Left ventricle myocardium superior (tissue), 1 donor: ENCODE results near the gene PYGM. TPM values are rescaled to one million over a fixed set of nuclear protein-coding genes. Genes with fewer than 3 reads are reported as not detected.

Experiments used
- ATAC-seq: fragments of 200-7000 bp; cut with Tn5 transposase; one replicate; pipeline ENCODE4 v1.9.1; 2020; ENCODE audit warnings: mild to moderate bottlenecking, moderate library complexity
- DNase-seq: peaks from one replicate; pipeline ENCODE4 v3.0.0-alpha.2; 2020
- intact Hi-C: fragments of 100-400 bp; cut with micrococcal nuclease; formaldehyde crosslinking; loops from one replicate; pipeline ENCODE4 v1.11.0; 2022
- total RNA-seq: library from RNA; stranded (reverse); fragmentation: NEBNext Ultra II Directional; extraction: Animal tissue kit (Norgen Biotek cat#: 25700); gene quantifications from one replicate; pipeline ENCODE4 v1.2.1, GENCODE V29; 2021
- donor health status: DM: no; HTN: yes; CAD: no; lungs with severe emphysema.

PYGM gene
- total RNA-seq, 1 donor from 2014 or later: 175 TPM

DNA sequence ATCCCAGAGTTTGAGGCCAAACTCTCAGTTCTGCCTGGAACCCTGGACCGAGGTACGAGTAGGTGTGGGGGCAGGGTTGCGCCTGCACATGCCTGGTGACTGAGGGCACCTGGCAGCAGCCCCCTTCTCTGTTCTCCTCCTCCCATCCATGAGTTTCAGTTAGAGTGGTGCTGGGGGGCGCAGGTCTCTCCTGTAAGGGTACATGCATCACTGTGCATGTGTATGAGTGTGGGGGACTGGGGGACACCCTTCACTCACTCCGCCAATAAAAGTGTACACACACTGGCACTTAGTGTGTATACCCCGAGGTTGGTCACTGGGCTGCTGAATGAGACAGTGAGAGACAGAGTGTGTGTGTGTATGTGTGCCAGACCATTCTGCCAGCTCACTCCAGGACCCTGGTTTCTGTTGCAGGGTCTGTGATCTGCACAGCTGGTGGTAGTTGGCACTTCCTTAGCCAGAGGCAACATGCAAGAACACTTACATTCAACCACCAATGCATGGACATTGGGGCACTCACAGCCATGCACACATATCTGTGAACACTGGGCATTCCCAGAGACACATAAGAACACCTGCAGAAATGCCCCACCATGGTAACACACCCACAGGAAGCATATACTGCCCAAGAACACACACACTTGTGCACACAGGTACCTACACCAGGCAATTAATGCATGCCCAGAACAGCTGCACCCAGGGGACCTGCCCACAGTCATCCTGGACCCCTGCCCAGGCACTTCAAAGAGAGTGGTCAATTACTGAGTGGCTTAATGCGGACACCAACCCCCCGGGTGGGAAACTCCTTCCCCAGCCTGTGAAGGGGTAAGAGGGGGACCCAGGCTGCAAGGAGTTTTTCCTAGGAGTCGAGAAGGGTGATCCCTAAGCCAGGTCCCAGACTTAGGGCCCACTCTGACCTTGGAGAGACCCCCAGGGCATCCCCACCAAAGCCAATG, 35.6 kb downstream of the PYGM start:
- DNase-seq: no peak
- no peak for ATAC-seq
- intact Hi-C loops: no loop called here

GRCh38 chr11:64723117-64723906, 36.5 kb downstream of the PYGM start, which contains the start of gene NRXN2:
TSS of gene NRXN2 (minus strand) at chr11:64723197. CDS start at chr11:64713699, 9,498 bp downstream.
- DNase-seq (peak; percentile 92), ATAC-seq (peak; percentile 99)
- intact Hi-C loops: no loop called here

DNA sequence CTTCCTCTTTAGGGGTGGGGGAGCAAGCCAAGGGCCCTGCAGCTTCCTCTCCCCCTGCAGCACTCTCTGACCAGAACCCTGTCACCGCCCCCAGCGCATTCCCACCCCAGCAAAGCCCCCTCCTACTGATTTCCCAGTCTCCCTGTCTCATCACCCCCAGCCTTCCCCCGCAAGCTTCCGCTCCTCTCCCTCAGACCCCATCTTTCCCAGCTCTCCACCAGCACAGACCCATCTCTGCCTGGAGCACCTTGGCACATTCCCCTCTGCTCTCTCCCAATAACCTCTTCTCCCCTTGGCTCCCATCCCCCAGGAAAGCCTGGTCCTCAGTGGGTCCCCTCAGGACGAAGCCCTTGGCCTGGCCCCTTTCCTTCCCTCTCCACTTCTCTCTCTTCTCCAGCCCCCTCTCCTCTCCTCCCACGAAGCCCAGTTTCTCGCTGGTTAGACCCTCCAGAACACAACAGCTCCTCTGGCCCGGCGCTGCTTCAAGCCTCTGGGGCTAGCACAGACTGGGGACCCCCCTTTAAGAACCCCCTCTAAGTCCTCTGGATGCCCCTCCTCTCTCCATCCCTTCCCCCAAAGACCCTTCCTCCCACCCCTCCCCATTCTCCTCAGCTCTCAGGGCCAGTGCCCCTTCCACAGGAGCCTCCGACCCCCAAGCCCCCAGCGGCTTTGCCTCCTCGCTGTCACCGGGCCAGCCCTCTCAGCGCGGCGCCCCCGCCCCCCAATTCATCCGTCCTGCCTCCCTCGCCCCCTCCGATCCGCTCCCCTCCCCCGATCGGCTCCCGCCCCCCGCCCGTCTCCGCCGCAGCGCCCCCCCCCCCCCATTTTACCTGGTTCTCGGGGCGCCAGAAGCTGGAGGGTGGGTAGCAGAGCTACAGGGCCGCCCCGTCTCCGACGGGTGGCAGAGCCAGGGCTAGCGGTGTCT, 37.4 kb downstream of the PYGM start:
- DNase-seq (no peak), ATAC-seq (no peak)
- intact Hi-C loops: no loop called here

DNA sequence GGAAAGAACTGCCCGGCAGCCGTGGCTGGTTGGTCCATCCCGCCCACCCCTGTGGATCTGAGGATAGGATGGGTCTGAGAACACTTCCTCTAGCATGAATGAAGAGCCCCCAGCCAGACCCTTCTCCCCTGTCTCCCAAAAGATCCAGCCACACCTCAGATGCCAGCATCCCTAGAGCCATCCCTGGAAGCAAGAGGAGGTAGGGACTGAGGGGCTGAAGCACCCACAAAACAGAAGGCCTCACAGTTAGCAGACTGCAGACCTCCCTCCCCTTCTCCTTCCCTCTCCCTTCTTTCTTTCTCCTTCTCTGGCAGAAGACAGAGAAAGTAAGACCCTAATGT, 38.4 kb downstream of the PYGM start:
- ATAC-seq (no peak), DNase-seq (no peak)
- intact Hi-C loops: no loop called here

DNA sequence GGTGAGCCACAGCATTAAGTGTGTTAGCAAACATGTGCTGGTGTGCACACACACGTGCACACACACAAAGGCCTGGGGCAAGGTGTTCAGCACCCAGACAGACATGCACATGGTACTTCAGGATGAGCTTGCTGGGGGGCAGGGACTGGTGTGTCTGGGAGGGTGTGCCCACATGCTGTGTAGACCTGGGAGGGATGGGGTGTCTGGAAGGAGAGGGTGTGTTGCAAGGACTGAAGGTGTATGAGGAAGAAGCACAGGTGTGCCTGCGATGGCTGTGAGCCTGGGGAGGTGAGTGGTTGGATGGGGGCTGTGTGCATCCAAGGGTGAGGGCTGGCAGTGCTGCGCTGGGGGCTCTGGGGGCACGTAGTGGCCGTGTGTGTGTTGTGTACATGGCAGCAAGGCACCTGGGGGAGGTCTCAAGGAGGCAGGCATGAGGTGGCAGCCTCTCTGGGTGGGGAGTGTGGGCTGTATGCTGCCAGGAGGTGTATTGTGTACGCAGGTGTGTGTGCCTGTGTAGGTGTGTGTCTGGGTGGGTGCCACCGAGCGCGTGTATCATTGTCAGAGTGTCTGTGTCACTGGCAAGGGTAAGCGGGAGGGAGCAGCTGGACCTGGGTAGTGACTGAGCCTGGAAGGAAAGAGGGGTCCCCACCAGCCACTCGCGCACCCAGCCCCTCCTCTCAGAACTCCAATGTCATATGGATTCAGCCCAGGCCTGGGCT, 39.0 kb downstream of the PYGM start:
- ATAC-seq: no peak

DNA sequence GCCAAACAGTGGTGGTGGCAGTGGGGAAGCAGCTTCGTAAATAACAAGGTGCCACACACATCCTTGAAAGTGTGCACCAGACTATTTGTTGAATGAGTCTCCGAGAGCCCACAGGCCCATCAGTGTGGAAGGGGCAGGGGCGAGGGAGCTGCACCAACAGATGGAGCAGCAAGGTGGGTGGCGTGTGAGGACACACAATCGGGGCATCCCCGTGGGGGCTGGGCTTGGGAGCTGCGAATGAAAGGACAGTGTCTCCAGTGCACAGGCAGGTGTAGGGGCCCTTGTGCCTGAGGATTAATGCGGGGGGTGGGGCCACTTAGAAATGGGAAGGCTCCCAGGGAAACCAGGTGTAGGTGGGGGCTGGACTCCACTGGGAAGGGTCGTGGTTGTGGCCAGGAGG, 39.6 kb downstream of the PYGM start:
- DNase-seq: no peak
- ATAC-seq: no peak
- intact Hi-C loops: no loop called here

More for the DNA sequence above, 39.0 kb downstream of the PYGM start:
- no peak for DNase-seq
- intact Hi-C loops: no loop called here

GRCh38 chr11:64719406-64719805, 40.4 kb downstream of the PYGM start:
- no peak for DNase-seq
- ATAC-seq: no peak
- intact Hi-C loops: no loop called here

DNA sequence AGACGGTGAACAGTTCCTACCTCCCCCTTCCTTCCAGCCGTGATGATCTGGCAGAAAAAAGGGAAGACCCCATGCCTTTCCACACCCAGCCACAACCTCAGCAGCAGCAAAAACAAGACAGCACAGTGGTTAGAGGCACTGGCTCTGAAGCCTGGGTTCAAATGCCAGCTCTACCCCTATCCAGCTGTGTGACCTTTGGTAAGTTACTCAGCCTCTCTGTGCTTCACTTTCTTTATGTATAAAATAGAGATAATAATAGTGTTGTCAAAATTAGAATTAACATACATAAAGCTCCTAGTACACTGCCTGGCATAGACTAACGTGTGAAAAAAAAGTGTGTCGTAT, 41.0 kb downstream of the PYGM start:
- ATAC-seq: no peak
- no peak for DNase-seq
- intact Hi-C loops: no loop called here

DNA sequence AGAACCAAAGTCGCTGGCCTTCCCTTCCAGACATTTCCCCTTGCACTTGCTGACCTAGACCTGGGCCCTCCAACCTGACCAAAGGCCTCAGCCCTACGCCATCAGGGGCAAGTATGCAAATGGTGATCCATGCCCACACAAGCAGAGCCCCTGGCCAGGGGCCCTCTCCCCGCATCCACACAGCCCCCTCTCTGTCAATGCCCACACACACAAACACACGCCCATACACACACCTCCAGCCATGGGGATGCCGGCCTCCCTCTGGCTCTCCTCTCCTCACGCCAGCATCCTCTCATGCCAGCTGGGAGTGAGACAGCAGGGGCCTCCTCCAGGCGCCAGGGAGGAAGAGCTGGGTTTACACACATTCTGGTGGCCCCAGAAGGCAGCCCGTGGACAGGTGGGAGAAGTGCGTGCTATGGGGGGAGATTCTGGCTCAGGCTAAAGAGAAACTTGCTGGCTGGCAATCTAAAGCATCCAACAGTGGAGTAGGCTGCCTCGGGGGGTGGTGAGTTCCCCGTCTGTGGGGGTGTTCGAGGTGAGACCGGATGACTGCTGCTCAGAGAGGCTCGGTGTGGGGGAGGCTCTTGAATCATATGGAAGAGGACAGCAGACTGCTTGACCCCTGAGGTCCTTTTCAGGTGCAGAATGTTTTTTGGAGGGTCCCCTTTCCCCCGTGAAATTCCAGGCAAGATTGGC, 41.5 kb downstream of the PYGM start:
- intact Hi-C loops: no loop called here
- ATAC-seq (no peak), DNase-seq (no peak)

DNA sequence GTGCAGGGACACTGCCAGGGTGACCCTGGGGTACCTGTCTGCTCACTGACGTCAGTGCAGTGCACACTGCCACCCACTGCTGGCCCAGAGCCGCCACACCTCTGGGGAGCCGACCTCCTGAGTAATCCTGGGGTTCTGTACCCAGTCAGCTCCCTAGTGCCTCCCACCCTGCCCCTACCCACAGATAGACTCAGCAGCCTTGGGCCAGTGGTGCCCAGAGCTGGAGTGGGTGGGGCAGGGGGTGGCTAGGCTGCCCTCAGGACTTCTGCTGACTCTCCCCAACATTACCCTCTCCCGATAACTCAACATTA, 42.6 kb downstream of the PYGM start:
- DNase-seq: no peak
- intact Hi-C loops: no loop called here
- no peak for ATAC-seq

DNA sequence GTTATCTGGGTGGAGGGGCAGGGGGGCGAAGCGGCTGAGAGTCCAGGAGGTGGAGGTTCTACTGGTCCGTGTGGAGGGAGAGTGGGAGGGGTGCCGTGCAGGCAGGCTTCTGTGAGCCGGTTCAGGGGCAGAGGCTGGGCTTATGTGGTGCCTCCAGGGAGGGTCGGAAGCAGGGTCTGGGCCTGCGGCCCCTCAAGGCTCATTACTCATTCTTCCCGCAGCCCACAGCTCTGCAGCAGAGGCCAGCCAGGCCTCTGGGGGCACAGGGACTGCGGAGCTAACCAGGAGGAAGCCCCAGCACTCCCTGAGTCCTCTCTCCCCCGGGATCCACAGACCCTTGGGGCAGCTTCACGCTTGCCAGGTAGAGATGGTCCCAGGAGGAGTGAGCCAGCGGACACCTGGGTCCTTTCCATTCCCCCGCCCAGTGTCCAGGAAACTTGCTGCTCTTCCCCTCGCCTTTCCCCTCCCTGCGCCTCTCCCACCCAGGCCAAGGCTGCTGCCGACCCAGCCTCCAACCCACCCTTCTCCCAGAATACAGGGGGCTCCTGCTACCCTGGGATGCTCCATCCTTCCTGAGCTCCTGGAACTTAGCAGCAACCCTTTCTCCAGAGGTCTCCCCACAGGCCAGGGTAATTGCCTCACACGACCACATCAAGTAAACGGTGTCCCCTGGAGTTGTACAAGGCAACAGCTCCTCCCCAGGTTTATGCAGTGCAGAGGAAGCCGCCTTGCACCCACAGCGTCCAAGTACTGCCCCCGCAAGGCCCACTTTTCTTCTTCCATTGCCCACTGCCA, 43.1 kb downstream of the PYGM start:
- ATAC-seq (no peak), DNase-seq (no peak)
- intact Hi-C loops: no loop called here

DNA sequence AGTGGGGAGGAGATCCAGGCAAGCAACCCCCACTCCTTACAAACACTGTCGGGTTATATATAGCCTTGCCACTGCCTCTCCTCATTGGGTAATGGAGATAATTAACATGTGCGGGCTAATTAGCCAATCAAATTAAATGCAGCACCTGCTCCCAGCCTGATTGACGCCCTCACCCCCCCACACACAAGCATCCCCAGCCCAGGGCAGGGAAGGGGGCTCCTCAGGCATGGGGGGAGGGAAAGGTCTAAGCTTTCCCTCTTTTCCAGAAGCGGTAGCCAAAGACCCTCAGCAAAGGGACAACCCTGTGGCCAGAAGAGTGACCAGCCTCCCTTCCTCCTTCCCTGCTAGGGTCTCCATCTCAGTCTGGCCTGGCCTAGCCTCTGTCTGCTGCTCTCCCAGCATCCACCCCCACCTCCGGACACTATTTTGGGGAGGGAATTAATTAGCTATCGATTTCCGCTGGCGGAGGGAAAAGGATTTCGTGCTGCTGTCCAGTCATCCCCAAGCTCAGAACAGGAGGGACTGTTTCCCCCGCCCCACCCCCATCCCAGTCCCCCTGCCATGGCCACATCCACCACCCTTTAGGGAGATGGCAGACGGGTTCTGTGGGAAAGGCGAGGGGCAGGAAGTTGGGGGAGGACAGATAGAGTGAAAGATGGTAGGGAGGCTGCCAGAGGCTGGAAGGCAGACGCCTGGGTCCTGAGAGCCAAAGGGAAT, 43.9 kb downstream of the PYGM start:
- intact Hi-C loops: no loop called here
- ATAC-seq: no peak
- DNase-seq: no peak

DNA sequence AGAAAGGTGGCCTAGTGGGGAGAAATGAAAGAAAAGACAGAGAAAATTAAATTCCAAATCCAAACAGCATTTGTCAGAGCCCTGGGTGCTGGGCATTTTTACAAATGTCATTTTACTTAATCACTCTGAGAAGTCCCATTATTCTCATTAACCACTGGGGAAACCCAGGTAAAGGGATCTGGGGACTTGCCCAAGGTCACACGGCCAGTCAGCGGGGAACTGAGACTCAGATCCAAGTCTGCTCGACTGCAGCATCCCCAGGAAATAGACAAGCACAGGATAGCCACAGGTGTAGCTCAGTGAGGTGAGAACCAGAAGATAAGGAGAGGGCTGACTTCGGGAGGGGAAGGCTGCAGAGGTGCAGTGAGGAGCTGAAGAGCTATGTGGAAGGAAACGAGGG, 44.7 kb downstream of the PYGM start:
- no peak for ATAC-seq
- intact Hi-C loops: no loop called here
- DNase-seq: no peak

DNA sequence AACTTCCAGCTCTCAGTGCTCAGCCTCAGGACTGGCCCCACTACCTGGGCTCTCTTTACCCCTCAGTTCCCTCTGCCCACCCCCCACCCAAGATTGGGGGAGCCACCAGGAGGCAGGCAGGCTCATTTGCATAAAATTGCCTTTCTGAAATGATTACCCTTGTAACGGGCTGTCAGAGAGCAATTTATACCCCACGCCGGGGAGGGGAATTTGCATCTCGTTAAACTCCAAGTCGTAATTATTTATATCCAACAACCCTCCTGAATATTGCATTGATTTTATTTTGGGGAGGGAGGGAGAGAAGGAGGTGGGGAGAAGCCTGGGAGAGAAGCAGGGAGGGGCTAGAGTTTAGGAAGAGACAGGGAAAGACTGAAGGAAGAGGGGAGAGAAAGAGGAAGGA, 45.1 kb downstream of the PYGM start:
- intact Hi-C loops: no loop called here
- DNase-seq: no peak
- no peak for ATAC-seq

DNA sequence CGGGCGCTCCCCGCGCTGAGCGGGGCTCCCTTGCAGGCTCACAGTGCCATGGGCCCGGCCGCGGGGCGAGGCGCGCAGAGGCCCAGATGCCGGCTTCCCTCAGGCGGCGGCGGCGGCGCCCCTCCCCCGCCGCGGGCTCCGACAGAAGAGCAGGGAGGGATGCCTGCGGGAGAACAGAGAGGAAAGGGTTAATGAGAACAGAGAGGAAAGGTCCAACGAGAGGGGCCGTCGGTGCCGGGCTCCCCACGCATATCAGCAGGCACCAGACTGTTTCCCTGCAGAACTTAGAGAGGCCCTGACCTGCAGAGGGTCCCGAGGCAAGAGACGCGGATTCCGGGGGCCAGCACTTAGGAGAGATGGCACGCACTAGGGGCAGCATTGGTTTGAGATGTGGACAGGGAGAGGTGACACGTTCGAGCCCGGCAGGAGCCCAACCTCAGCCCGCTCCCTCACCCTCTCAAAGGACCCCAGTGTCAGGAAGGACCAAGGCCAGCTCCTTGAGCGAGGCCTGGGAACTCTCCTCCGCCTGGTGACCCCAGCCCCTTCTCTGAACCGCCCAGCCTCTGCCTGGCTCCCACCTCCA, 45.9 kb downstream of the PYGM start:
- DNase-seq (no peak), ATAC-seq (no peak)
- intact Hi-C loops: no loop called here

DNA sequence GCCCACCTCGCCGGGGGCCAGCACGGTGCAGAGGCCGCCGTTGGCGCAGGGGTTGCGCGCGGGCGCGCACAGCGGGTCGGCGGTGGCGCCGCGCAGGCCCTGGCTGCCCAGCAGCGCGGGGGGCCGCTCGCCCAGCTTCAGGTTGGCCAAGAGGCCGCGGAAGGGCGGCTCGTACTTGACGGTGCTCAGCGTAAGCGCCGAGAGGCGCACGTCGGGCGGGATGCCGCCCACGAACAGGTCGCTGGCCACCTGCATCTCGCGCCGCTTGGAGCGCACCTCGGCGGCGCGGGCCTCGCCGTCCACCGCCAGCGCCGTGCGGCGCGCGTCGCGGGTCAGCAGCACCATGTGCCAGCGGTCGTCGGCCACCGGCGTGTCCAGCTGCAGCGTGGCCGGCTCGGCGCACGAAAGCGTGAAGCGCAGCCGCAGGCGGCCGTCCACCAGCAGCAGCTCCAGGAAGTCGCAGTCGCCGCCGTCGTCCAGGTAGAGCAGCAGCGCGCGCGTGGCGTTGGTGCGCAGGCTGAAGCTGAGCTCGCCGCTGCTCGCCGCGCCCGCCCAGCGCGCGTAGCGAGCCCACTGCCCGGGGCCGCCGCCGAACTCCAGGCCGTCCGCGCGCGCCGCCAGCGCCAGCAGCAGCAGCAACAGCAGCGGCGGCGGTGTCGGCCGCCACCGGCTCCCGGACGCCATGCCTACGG, 46.6 kb downstream of the PYGM start:
- intact Hi-C loops: no loop called here
- ATAC-seq (peak; percentile 64), DNase-seq (peak; percentile 57)
